Measurements from ENCODE around the gene UBE4B.

GRCh38 chr1:10225573-10225972 lies 192.8 kb downstream of the UBE4B start:
- TF ChIP-seq CTCF (IDR thresholded peaks at IDR 0.05; ENCODE audit: low read length): no peak
- no peak for TF ChIP-seq EZH2 (optimal IDR thresholded peaks at IDR 0.05; ENCODE audit: low read depth, low read length)
- no peak for TF ChIP-seq EZH2phosphoT487 (IDR thresholded peaks at IDR 0.05; ENCODE audit: low read length)

Measured in MM.1S (cell line).